Measurements from ENCODE around the gene CLEC4F. TPM values are rescaled to one million over a fixed set of nuclear protein-coding genes. Genes with fewer than 3 reads are reported as not detected.

The CLEC4F gene
- total RNA-seq, 1 donor from 2014 or later: not detected

- DNase-seq (ENCODE audit: low read depth): no peak
- Histone ChIP-seq H3K36me3 (ENCODE audit: control insufficient read depth, insufficient read depth, low read length) (no peaks in the 10 kb centered on the region), H3K4me3 (ENCODE audit: low read depth, low read length) (no peak overlapping the region), H3K27me3 (ENCODE audit: control insufficient read depth, insufficient read depth, low read length) (peaks cover 2% of the 10 kb centered on the region)
- no peak for TF ChIP-seq CTCF (IDR thresholded peaks at IDR 0.05; ENCODE audit: insufficient read depth, low read length, poor library complexity, severe bottlenecking)
Observed at GRCh38 chr2:70779911-70780545, 40.4 kb downstream of the CLEC4F start.

- no peak overlapping the region for H3K4me3 ChIP-seq (ENCODE audit: low read depth, low read length)
- no peaks in the 10 kb centered on the region for H3K36me3 ChIP-seq (ENCODE audit: control insufficient read depth, insufficient read depth, low read length)
- H3K27me3 ChIP-seq (ENCODE audit: control insufficient read depth, insufficient read depth, low read length): peaks cover 2% of the 10 kb centered on the region
- TF ChIP-seq CTCF (IDR thresholded peaks at IDR 0.05; ENCODE audit: insufficient read depth, low read length, poor library complexity, severe bottlenecking): no peak
- no peak for DNase-seq (ENCODE audit: low read depth)
Observed at GRCh38 chr2:70779491-70779890, 40.9 kb downstream of the CLEC4F start.

- H3K27me3 ChIP-seq (ENCODE audit: control insufficient read depth, insufficient read depth, low read length): peaks cover 2% of the 10 kb centered on the region
- no peak overlapping the region for H3K4me3 ChIP-seq (ENCODE audit: low read depth, low read length)
- H3K36me3 ChIP-seq (ENCODE audit: control insufficient read depth, insufficient read depth, low read length): no peaks in the 10 kb centered on the region
- DNase-seq (ENCODE audit: low read depth): no peak
- TF ChIP-seq CTCF (IDR thresholded peaks at IDR 0.05; ENCODE audit: insufficient read depth, low read length, poor library complexity, severe bottlenecking): no peak
Observed at GRCh38 chr2:70778676-70779075, 41.7 kb downstream of the CLEC4F start.

- Histone ChIP-seq H3K27me3 (ENCODE audit: control insufficient read depth, insufficient read depth, low read length) (peaks cover 2% of the 10 kb centered on the region), H3K4me3 (ENCODE audit: low read depth, low read length) (no peak overlapping the region), H3K36me3 (ENCODE audit: control insufficient read depth, insufficient read depth, low read length) (no peaks in the 10 kb centered on the region)
- DNase-seq (ENCODE audit: low read depth): no peak
- no peak for TF ChIP-seq CTCF (IDR thresholded peaks at IDR 0.05; ENCODE audit: insufficient read depth, low read length, poor library complexity, severe bottlenecking)
Observed at GRCh38 chr2:70777450-70777849, 42.9 kb downstream of the CLEC4F start.

GRCh38 chr2:70776266-70776665 lies 44.1 kb downstream of the CLEC4F start:
- Histone ChIP-seq H3K4me3 (ENCODE audit: low read depth, low read length) (no peak overlapping the region), H3K27me3 (ENCODE audit: control insufficient read depth, insufficient read depth, low read length) (peaks cover 2% of the 10 kb centered on the region)
- TF ChIP-seq CTCF (IDR thresholded peaks at IDR 0.05; ENCODE audit: insufficient read depth, low read length, poor library complexity, severe bottlenecking): no peak

GRCh38 chr2:70775141-70775540 lies 45.3 kb downstream of the CLEC4F start:
- H3K36me3 ChIP-seq (ENCODE audit: control insufficient read depth, insufficient read depth, low read length): no peaks in the 10 kb centered on the region
- H3K27me3 ChIP-seq (ENCODE audit: control insufficient read depth, insufficient read depth, low read length): peaks cover 2% of the 10 kb centered on the region
- no peak overlapping the region for H3K4me3 ChIP-seq (ENCODE audit: low read depth, low read length)
- no peak for TF ChIP-seq CTCF (IDR thresholded peaks at IDR 0.05; ENCODE audit: insufficient read depth, low read length, poor library complexity, severe bottlenecking)
- no peak for DNase-seq (ENCODE audit: low read depth)

More at GRCh38 chr2:70776266-70776665, 44.1 kb downstream of the CLEC4F start:
- DNase-seq (ENCODE audit: low read depth): no peak
- H3K36me3 ChIP-seq (ENCODE audit: control insufficient read depth, insufficient read depth, low read length): no peaks in the 10 kb centered on the region
